ENCODE results near the gene AP2M1. TPM values are rescaled to one million over a fixed set of nuclear protein-coding genes. Genes with fewer than 3 reads are reported as not detected.

Gene AP2M1
- total and polyA plus RNA-seq, 11 donors, result 225 to 431 (median 337) TPM

- no peaks in the 10 kb centered on the region for H3K36me3 ChIP-seq
- no peak for TF ChIP-seq POLR2A (IDR thresholded peaks at IDR 0.05)
- TF ChIP-seq, protein P1, sequence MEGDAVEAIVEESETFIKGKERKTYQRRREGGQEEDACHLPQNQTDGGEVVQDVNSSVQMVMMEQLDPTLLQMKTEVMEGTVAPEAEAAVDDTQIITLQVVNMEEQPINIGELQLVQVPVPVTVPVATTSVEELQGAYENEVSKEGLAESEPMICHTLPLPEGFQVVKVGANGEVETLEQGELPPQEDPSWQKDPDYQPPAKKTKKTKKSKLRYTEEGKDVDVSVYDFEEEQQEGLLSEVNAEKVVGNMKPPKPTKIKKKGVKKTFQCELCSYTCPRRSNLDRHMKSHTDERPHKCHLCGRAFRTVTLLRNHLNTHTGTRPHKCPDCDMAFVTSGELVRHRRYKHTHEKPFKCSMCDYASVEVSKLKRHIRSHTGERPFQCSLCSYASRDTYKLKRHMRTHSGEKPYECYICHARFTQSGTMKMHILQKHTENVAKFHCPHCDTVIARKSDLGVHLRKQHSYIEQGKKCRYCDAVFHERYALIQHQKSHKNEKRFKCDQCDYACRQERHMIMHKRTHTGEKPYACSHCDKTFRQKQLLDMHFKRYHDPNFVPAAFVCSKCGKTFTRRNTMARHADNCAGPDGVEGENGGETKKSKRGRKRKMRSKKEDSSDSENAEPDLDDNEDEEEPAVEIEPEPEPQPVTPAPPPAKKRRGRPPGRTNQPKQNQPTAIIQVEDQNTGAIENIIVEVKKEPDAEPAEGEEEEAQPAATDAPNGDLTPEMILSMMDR (IDR thresholded peaks at IDR 0.05), result no peak
- DNase-seq, result no peak
- H3K4me3 ChIP-seq, result no peak overlapping the region
- 79 to 81% (median 80%) methylated on average over 8 of the region's 8 CpGs for WGBS, 4 donors
- H3K27ac ChIP-seq, result no peak overlapping the region
- no peak for ATAC-seq
- peaks cover 0 to 8% (median 0%) of the 10 kb centered on the region in 9 donors for H3K27me3 ChIP-seq
- H3K9me3 ChIP-seq, result no peaks in the 10 kb centered on the region
- no peaks in the 10 kb centered on the region for H3K4me1 ChIP-seq
- intact Hi-C loops (cut with DNase I), result no loop called here
These were observed 28.9 kb downstream of the AP2M1 start for GRCh38 chr3:184203526-184203925.

DNA sequence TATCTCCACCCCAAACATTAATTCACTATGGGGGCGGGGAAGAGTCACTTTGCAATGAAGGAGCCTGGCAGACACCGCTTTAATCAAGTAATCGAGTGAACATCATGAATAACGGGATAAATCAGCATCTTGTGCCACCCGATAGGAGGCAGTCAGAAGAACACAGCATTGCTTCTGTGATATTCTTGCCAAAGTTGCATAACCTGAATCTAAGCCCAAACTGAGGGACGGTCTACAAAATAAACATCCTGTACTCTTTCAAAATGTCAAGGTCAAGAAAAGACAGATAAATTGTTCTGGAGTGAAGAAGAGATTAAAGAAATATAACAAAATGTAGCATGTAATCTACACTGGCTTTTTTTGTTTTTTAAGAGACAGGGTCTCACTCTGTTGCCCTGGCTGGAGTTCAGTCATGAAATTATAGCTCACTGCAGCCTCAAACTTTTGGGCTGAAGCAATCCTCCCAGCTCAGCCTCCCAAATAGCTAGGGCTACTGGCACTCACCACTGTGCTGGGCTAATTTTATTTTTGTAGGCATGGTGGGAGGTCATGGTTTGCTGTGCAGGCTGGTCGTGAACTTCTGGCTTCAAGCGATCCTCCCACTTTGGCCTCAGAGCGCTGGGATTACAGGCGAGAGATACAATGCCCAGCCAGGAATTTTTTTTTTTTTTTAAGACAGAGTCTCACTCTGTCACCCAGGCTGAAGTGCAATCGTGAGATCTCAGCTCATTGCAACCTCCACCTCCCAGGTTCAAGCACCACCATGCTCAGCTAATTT, 34.7 kb downstream of the AP2M1 start:
- H3K36me3 ChIP-seq, result no peaks in the 10 kb centered on the region
- DNase-seq, result no peak
- WGBS, 4 donors, result 59 to 63% (median 62%) methylated on average over 11 of the region's 11 CpGs
- no peak for TF ChIP-seq POLR2A (IDR thresholded peaks at IDR 0.05)
- TF ChIP-seq, protein P1 (IDR thresholded peaks at IDR 0.05), result no peak
- no peaks in the 10 kb centered on the region for H3K9me3 ChIP-seq
- ATAC-seq, result no peak
- H3K4me3 ChIP-seq, result no peak overlapping the region
- H3K27me3 ChIP-seq, result peaks cover 0 to 8% (median 0%) of the 10 kb centered on the region in 9 donors
- intact Hi-C loops (cut with DNase I), result no loop called here
- H3K4me1 ChIP-seq, result peaks cover 0 to 5% (median 0%) of the 10 kb centered on the region in 12 donors
- H3K27ac ChIP-seq, result no peak overlapping the region

GRCh38 chr3:184211297-184211696, 36.6 kb downstream of the AP2M1 start:
- no peak for DNase-seq
- H3K4me1 ChIP-seq, result peaks cover 0 to 5% (median 0%) of the 10 kb centered on the region in 12 donors
- 69 to 81% (median 76%) methylated on average over 5 of the region's 5 CpGs for WGBS, 4 donors

GRCh38 chr3:184211718-184212117, 37.1 kb downstream of the AP2M1 start:
- peaks cover 0 to 5% (median 0%) of the 10 kb centered on the region in 12 donors for H3K4me1 ChIP-seq
- DNase-seq (no peak), ATAC-seq (no peak)
- WGBS, 4 donors, result 79 to 81% (median 80%) methylated on average over 5 of the region's 5 CpGs
- TF ChIP-seq, protein P1 (IDR thresholded peaks at IDR 0.05), result no peak
- no peak overlapping the region for H3K27ac ChIP-seq
- H3K9me3 ChIP-seq, result no peaks in the 10 kb centered on the region
- peaks cover 0 to 5% (median 0%) of the 10 kb centered on the region in 9 donors for H3K27me3 ChIP-seq
- H3K4me3 ChIP-seq, result no peak overlapping the region
- intact Hi-C loops (cut with DNase I), result no loop called here
- no peaks in the 10 kb centered on the region for H3K36me3 ChIP-seq

More at GRCh38 chr3:184211297-184211696, 36.6 kb downstream of the AP2M1 start:
- TF ChIP-seq POLR2A (IDR thresholded peaks at IDR 0.05), result no peak
- TF ChIP-seq, protein P1 (IDR thresholded peaks at IDR 0.05), result no peak
- ATAC-seq, result no peak
- Histone ChIP-seq H3K36me3 (no peaks in the 10 kb centered on the region), H3K27me3 (peaks cover 0 to 8% (median 0%) of the 10 kb centered on the region in 9 donors), H3K27ac (no peak overlapping the region), H3K9me3 (no peaks in the 10 kb centered on the region), H3K4me3 (no peak overlapping the region)
- intact Hi-C loops (cut with DNase I), result no loop called here

All from heart left ventricle (tissue), 16 donors.